Suprapubic skin (tissue), 3 donors: ENCODE measurements around the gene SEMA6A.

Experiments used
- CTCF ChIP-seq, 2 donors: fragments of 200-600 bp in 1 of 2; fragments of 450-650 bp in 1 of 2; sonication (generic) in 1 of 2; IDR thresholded peaks; one replicate each; pipeline ENCODE4 v1.5.1; 2016 to 2019; ENCODE audit warnings: antibody characterized with exemption in 2 of 2, mild to moderate bottlenecking in 1 of 2, moderate library complexity in 1 of 2
- POLR2AphosphoS5 ChIP-seq, 3 donors: sonication (generic); formaldehyde crosslinking; IDR thresholded peaks; one replicate each; pipeline ENCODE4 v1.6.1; 2017; ENCODE audit warnings: antibody characterized with exemption in 3 of 3

GRCh38 chr5:116454417-116454927 lies 120.2 kb downstream of the SEMA6A start:
- TF ChIP-seq POLR2AphosphoS5 (IDR thresholded peaks at IDR 0.05): no peak
- TF ChIP-seq CTCF (IDR thresholded peaks at IDR 0.05): no peak
